ENCODE data around the gene MYOD1.

MYOD1 gene

GRCh38 chr11:17733261-17733660, 13.9 kb downstream of the MYOD1 start:
- in situ Hi-C loops (cut with MboI; ENCODE audit: low sequenced_read_pairs) = loop anchor here (25.0 kb wide), 1 partner anchor 254 kb away; no protein-coding TSS in a partner anchor

GRCh38 chr11:17734418-17734911, 15.1 kb downstream of the MYOD1 start, which contains the start of gene KCNC1:
TSS of gene KCNC1 (plus strand) at chr11:17734781. CDS start at chr11:17736003, 1,222 bp downstream.
- in situ Hi-C loops (cut with MboI; ENCODE audit: low sequenced_read_pairs) = loop anchor here (25.0 kb wide), 1 partner anchor 253 kb away; no protein-coding TSS in a partner anchor

- in situ Hi-C loops (cut with MboI; ENCODE audit: low sequenced_read_pairs) = loop anchor here (25.0 kb wide), 1 partner anchor 252 kb away; no protein-coding TSS in a partner anchor
These were observed 15.8 kb downstream of the MYOD1 start for GRCh38 chr11:17734986-17735817.

- in situ Hi-C loops (cut with MboI; ENCODE audit: low sequenced_read_pairs) = loop anchor here (25.0 kb wide), 1 partner anchor 251 kb away; no protein-coding TSS in a partner anchor
These were observed 16.6 kb downstream of the MYOD1 start for GRCh38 chr11:17735818-17736578.

- in situ Hi-C loops (cut with MboI; ENCODE audit: low sequenced_read_pairs) = loop anchor here (25.0 kb wide), 1 partner anchor 251 kb away; no protein-coding TSS in a partner anchor
These were observed 17.2 kb downstream of the MYOD1 start for GRCh38 chr11:17736579-17736893.

- in situ Hi-C loops (cut with MboI; ENCODE audit: low sequenced_read_pairs) = loop anchor here (25.0 kb wide), 1 partner anchor 250 kb away; no protein-coding TSS in a partner anchor
These were observed 17.8 kb downstream of the MYOD1 start for GRCh38 chr11:17736930-17737817.

GRCh38 chr11:17738151-17738973, 19.0 kb downstream of the MYOD1 start:
- in situ Hi-C loops (cut with MboI; ENCODE audit: low sequenced_read_pairs) = loop anchor here (25.0 kb wide), 1 partner anchor 249 kb away; no protein-coding TSS in a partner anchor

GRCh38 chr11:17739945-17740338, 20.6 kb downstream of the MYOD1 start:
- in situ Hi-C loops (cut with MboI; ENCODE audit: low sequenced_read_pairs) = loop anchor here (25.0 kb wide), 1 partner anchor 247 kb away; no protein-coding TSS in a partner anchor

GRCh38 chr11:17740649-17741235, 21.4 kb downstream of the MYOD1 start:
- in situ Hi-C loops (cut with MboI; ENCODE audit: low sequenced_read_pairs) = loop anchor here (25.0 kb wide), 1 partner anchor 247 kb away; no protein-coding TSS in a partner anchor

GRCh38 chr11:17741487-17741886, 22.1 kb downstream of the MYOD1 start:
- in situ Hi-C loops (cut with MboI; ENCODE audit: low sequenced_read_pairs) = loop anchor here (25.0 kb wide), 1 partner anchor 246 kb away; no protein-coding TSS in a partner anchor

- in situ Hi-C loops (cut with MboI; ENCODE audit: low sequenced_read_pairs) = loop anchor here (25.0 kb wide), 1 partner anchor 245 kb away; no protein-coding TSS in a partner anchor
These were observed 22.6 kb downstream of the MYOD1 start for GRCh38 chr11:17742019-17742418.

- in situ Hi-C loops (cut with MboI; ENCODE audit: low sequenced_read_pairs) = loop anchor here (25.0 kb wide), 1 partner anchor 244 kb away; no protein-coding TSS in a partner anchor
These were observed 23.8 kb downstream of the MYOD1 start for GRCh38 chr11:17743026-17743807.

- in situ Hi-C loops (cut with MboI; ENCODE audit: low sequenced_read_pairs) = loop anchor here (25.0 kb wide), 1 partner anchor 244 kb away; no protein-coding TSS in a partner anchor
These were observed 24.4 kb downstream of the MYOD1 start for GRCh38 chr11:17743808-17744119.

GRCh38 chr11:17744151-17744940, 25.0 kb downstream of the MYOD1 start:
- in situ Hi-C loops (cut with MboI; ENCODE audit: low sequenced_read_pairs) = loop anchor here (25.0 kb wide), 1 partner anchor 243 kb away; no protein-coding TSS in a partner anchor

GRCh38 chr11:17745023-17745772, 25.8 kb downstream of the MYOD1 start:
- in situ Hi-C loops (cut with MboI; ENCODE audit: low sequenced_read_pairs) = loop anchor here (25.0 kb wide), 1 partner anchor 242 kb away; no protein-coding TSS in a partner anchor

- in situ Hi-C loops (cut with MboI; ENCODE audit: low sequenced_read_pairs) = loop anchor here (25.0 kb wide), 1 partner anchor 241 kb away; no protein-coding TSS in a partner anchor
These were observed 26.7 kb downstream of the MYOD1 start for GRCh38 chr11:17746096-17746495.

All from HL-60/S4 treated with retinoic acid at 250 ng/mL for 4 days and 3 days (cell line).